ENCODE measurements around the gene MED12L.
"Not testable (repeated sequence)": the region's sequence is repeated elsewhere in the genome, so short reads cannot be mapped to it uniquely, and the experiment has no call there.

MED12L gene

GRCh38 chr3:151214459-151214858 is 129.0 kb downstream of the MED12L start:
- DNase-seq (ENCODE audit: low read depth in 2 of 2): no peak

- DNase-seq (ENCODE audit: low read depth in 2 of 2): no peak
These were observed 131.5 kb downstream of the MED12L start for GRCh38 chr3:151216641-151217607.

DNA sequence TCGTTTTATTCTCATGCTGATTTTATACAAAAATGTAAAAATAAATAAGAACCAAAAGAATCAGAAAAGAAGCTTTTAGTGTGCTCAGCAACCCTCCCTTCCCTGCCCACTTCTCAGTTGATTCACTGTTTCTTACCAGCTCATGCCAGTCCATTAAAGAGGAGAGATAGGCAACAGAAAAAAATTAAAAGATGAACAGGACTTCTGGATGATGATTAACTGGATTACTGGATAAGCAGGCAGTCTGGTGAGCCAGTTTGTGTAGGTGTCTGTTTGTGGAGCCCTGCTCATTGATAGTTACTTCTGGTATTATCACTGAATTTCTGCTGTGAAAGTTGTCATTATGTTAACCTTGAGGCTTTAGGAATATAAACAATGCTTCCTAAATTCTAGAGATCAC is 132.7 kb downstream of the MED12L start:
- DNase-seq (ENCODE audit: low read depth in 2 of 2): no peak

DNA sequence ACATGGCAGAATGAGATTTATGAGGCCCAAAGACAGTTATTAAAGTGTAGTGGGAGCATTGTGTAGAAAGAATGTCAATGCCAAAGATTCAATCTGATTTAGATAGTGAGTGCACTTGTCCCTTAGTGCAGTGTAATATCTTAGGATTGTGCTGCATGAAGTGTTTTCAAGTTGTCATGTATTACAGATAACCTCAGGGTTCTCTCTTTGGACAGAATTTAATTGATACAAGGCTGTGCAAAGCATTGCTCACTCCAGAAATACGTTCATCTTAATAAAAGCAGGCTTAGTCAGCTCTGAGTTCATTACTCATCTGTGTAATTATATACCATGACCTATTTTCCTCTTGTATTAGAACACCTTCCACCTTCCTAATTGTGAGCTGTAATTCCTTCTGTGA is 133.6 kb downstream of the MED12L start:
- DNase-seq (ENCODE audit: low read depth in 2 of 2): no peak

- no peak for DNase-seq (ENCODE audit: low read depth in 2 of 2)
These were observed 138.9 kb downstream of the MED12L start for GRCh38 chr3:151224268-151224866.

DNA sequence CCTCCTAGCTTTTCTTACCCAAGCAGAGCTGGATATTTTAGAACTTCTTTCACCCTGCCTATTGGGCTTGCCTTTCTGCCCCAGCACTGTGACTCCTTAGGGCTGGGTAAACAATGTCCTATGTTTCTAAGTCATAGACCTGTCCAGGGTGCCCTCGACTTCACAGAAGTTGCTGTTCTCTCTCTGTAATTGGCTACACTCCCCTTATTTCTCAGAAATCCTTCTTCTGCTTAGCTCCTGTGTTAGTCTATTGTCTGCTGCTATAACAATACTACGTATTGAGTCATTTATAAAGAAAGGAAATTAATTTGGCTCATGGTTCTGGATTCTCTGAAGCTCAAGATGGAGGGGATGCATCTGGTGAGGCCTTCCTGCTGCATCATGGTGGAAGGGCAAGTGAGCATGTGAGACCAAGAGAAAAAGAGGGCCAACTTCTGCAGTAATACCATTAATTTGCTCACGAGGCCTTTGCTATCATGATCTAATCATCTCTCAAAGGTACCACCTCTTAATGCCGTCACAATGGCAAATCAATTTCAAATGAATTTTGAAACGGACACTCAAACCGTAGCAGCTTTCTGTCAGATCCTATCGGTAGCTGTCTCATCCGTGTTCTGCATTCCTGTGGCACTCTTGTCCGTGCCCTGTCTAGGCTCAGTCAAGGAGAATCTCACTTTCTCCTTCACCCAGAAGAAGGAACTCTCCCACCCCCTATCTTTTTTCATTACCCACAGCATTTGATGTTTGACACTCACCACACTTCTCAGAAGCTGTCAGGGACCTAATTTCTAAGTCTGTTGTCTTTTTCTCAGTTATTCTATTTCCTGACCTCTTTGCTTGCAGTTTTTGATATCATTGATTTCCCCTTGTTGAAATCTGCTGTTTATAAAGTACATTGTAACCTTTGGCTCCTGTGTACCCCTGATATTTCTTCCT is 139.8 kb downstream of the MED12L start:
- no peak for DNase-seq (ENCODE audit: low read depth in 2 of 2)

- no peak for DNase-seq (ENCODE audit: low read depth in 2 of 2)
These were observed 140.7 kb downstream of the MED12L start for GRCh38 chr3:151226088-151226563.

GRCh38 chr3:151226825-151227224 is 141.4 kb downstream of the MED12L start:
- no peak for DNase-seq (ENCODE audit: low read depth in 2 of 2)

DNA sequence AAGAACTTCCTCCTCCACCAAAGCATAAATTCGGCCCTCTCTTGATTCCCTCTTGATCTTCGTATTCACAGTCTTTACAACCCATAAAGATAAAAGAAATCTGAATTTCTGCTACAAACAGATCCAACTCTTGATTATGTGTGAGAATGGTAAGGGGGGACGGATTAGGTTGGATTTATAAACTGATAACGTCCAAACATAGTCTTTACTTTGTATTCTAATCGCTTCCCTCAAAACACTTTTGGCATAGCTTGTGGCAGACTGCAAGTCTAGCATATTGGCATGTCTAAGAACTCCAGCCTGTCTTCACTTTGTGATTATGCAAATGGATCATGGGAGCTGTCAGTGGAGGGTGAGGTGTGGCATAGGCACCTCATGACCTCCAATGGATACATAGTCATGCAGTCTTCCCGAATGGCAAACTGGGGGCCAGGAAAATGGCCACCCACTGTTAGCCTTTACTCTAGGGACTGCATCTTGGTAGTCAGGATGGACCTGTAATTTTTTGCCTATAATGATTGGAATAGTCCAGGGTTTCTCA is 141.9 kb downstream of the MED12L start:
- DNase-seq (ENCODE audit: low read depth in 2 of 2): no peak

DNA sequence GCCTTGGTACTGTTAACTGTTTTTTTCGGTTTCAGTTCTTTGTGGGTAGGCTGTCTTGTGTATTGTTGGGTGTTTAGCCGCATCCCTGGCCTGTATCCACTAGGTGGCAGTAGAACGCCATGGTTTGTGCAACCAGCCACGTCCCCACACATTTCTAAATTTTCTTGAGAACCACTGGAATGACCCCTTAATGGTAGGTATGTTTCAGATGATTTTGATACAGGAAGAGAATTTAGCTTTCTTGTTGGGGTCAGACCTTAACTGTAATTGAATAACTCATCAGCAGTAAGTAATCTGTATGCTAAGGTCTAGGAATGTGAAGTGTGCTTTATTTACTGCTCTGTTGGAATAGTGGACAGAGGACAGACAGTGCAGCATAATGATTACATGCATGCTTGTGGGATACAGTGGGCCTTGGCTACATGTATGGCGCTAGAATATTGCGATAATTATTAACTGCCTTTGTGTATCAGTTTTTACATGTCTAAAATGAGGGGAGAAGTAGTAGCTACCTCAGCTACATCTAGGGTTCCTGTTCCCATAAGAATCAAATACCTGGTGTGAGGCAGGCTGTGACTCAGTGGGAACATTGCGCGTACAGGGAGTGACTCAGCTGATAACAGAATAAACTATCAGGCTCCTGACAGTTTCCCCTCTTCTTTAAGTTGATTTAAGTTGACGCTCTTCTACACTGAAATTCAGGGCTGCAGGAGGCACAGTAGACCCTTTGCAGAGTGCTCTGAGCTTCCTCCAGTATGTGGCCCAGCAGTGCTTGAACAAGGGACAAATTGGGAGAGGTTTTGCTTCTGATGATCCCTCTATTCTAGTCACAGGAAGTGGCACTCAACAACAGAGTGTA is 142.6 kb downstream of the MED12L start:
- peak; percentile 60 to 77 for DNase-seq (ENCODE audit: low read depth in 2 of 2)

GRCh38 chr3:151228666-151229040 is 143.2 kb downstream of the MED12L start:
- DNase-seq (ENCODE audit: low read depth in 2 of 2): no peak

- no peak for DNase-seq (ENCODE audit: low read depth in 2 of 2)
These were observed 145.2 kb downstream of the MED12L start for GRCh38 chr3:151230646-151231045.

- not testable (repeated sequence) for DNase-seq (ENCODE audit: low read depth in 2 of 2)
These were observed 146.9 kb downstream of the MED12L start for GRCh38 chr3:151232403-151232802.

DNA sequence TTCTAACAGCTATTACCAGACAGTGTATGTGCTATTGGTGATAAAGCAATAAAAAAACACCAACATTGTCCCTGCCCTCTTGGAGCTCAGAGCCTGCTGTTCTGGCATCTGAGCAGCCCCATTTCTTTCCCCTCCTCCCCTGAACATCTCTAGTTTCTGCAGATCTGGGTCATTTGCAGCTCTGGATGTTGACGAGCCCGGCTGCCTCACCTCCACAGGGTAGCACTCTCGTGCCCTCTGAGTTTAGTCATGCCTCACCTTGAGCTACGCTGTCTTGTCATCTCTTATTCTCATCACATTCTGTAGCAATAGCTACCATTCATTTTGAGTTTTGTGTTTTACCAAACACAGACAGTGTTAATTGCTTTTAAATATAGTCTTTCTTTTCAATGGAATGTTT is 147.5 kb downstream of the MED12L start:
- DNase-seq (ENCODE audit: low read depth in 2 of 2): no peak

DNA sequence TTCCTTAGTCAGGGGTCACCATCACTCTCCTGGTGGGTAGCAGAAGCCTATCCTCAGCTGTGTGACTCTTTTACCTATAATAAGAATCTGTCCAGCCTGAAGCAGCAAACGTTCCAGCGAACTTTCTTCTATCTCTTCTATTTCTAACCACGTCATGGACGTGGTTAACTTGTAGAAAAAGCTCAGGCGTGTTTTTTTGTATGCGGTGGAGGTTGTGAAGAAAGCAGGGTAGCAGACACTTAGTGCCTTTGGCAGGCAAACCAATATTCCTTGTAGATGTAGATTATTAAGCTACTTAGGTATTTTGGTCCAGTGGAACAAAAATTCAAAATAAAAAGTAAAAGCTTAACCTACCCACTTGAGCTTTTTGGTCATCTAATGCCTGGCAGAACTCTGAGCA is 149.4 kb downstream of the MED12L start:
- no peak for DNase-seq (ENCODE audit: low read depth in 2 of 2)

GRCh38 chr3:151236316-151236715 is 150.9 kb downstream of the MED12L start:
- DNase-seq (ENCODE audit: low read depth in 2 of 2): no peak

- no peak for DNase-seq (ENCODE audit: low read depth in 2 of 2)
These were observed 151.3 kb downstream of the MED12L start for GRCh38 chr3:151236736-151237135.

GRCh38 chr3:151242006-151242405 is 156.5 kb downstream of the MED12L start:
- DNase-seq (ENCODE audit: low read depth in 2 of 2): not testable (repeated sequence)

GRCh38 chr3:151248772-151249337 is 163.4 kb downstream of the MED12L start:
- DNase-seq (ENCODE audit: low read depth in 2 of 2): no peak

DNA sequence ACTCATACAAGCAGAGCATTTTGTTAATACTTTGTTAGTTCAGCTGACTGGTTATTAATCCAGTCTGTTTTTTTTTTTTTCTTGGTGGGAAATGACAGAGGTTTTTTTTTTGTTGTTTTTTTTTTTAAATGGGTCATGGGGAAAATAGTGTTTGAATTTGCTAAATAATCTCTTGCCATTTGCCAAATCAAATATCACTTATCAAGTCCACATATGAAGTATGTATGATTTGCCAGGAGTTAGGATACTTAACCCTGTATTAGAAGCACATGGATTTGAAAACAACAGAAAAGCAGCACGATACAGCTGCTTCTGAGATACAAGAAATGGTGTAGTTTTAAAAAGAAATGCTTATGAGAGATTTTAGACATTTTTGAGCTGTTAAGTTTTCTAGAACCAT is 171.3 kb downstream of the MED12L start:
- no peak for DNase-seq (ENCODE audit: low read depth in 2 of 2)
